Breast epithelium (tissue), 4 donors: ENCODE results near the gene KMT5C. TPM values are rescaled to one million over a fixed set of nuclear protein-coding genes. Genes with fewer than 3 reads are reported as not detected.

Source experiments
- DNase-seq, 2 donors: peaks; one replicate each; pipeline ENCODE4 v3.0.0-alpha.2; 2019; ENCODE audit warnings: low spot score in 2 of 2
- H3K27ac ChIP-seq, 2 donors: fragments of 200-600 bp; sonication (generic) in 1 of 2; one replicate each; pipeline ENCODE4 v1.5.1; 2016 to 2019; ENCODE audit warnings: mild to moderate bottlenecking in 1 of 2
- H3K27me3 ChIP-seq, 2 donors: fragments of 200-600 bp; sonication (generic) in 1 of 2; one replicate each; pipeline versions ENCODE4 v1.5.1 to v1.6.0; 2017 to 2019; ENCODE audit warnings: control low read depth in 1 of 2, mild to moderate bottlenecking in 1 of 2
- H3K36me3 ChIP-seq: fragments of 200-600 bp; one replicate; pipeline ENCODE4 v1.5.1; 2019
- H3K4me1 ChIP-seq, 2 donors: fragments of 200-600 bp; sonication (generic); one replicate each; pipeline ENCODE4 v1.5.1; 2016 to 2019; ENCODE audit warnings: control low read depth in 1 of 2
- H3K4me3 ChIP-seq, 3 donors: fragments of 200-600 bp; sonication (generic); 1 replicate in 2 of 3; 2 replicates in 1 of 3; pipeline ENCODE4 v1.5.1; 2016 to 2019; ENCODE audit warnings: mild to moderate bottlenecking in 3 of 3, moderate library complexity in 2 of 3
- H3K9me3 ChIP-seq, 2 donors: fragments of 200-600 bp; sonication (generic) in 1 of 2; one replicate each; pipeline ENCODE4 v1.5.1; 2016 to 2019; ENCODE audit warnings: control low read depth in 1 of 2
- POLR2A ChIP-seq: fragments of 450-650 bp; IDR thresholded peaks from one replicate; pipeline ENCODE4 v1.6.1; 2016; ENCODE audit warnings: antibody characterized with exemption, mild to moderate bottlenecking, moderate library complexity
- POLR2AphosphoS5 ChIP-seq, 3 donors: sonication (generic); formaldehyde crosslinking; IDR thresholded peaks; one replicate each; pipeline ENCODE4 v1.6.1; 2017; ENCODE audit warnings: antibody characterized with exemption in 3 of 3
- intact Hi-C: fragments of 100-400 bp; cut with DNase I; formaldehyde crosslinking; loops from one replicate; pipeline ENCODE4 v1.15.1; 2023; ENCODE audit warnings: low total_unique reads
- total RNA-seq, 3 donors: library from RNA; depleted of rRNA; stranded (reverse); fragments of >200 nt; gene quantifications; one replicate each; pipeline ENCODE4 v1.1.0, GENCODE V29; 2016
- TF ChIP-seq, protein P1 (sequence below), 3 donors: fragments of 450-650 bp; IDR thresholded peaks; one replicate each; pipeline ENCODE4 v1.5.1; 2016 to 2017; ENCODE audit warnings: antibody characterized with exemption in 3 of 3, mild to moderate bottlenecking in 3 of 3, moderate library complexity in 3 of 3

The KMT5C gene
- total RNA-seq, 3 donors from 2014 or later: 6.1 to 20.8 (median 18.4) TPM

- DNase-seq: no peak
Measured at GRCh38 chr19:55310498-55310897, 29.2 kb upstream of the KMT5C start.

DNA sequence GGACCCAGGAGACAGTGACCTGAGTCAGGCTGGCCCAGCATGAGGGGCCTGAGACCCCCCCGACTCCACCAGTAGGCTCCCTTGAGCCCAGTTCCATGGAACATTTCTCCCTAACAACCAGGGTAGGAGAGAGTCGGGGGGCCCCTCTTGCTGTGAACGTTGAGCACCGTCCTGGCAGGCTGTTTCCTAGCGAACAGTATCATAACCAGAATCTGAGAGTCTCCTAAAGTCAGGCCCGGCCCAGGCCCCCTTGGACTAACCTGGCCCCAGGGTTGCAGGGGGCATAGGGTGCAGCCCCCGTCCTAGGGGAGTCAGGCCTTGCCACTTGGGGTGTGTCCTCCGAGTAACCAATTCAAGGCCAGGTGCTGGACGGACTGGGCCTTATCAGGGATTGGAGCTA is 28.3 kb upstream of the KMT5C start:
- no peak for DNase-seq
- H3K27me3 ChIP-seq: no peaks in the 10 kb centered on the region
- H3K36me3 ChIP-seq: no peaks in the 10 kb centered on the region
- H3K4me1 ChIP-seq: no peaks in the 10 kb centered on the region
- intact Hi-C loops: no loop called here
- H3K27ac ChIP-seq: no peak overlapping the region
- no peaks in the 10 kb centered on the region for H3K9me3 ChIP-seq
- H3K4me3 ChIP-seq: no peak overlapping the region
- no peak for TF ChIP-seq POLR2A
- TF ChIP-seq POLR2AphosphoS5 (IDR thresholded peaks at IDR 0.05): no peak
- TF ChIP-seq, protein P1, sequence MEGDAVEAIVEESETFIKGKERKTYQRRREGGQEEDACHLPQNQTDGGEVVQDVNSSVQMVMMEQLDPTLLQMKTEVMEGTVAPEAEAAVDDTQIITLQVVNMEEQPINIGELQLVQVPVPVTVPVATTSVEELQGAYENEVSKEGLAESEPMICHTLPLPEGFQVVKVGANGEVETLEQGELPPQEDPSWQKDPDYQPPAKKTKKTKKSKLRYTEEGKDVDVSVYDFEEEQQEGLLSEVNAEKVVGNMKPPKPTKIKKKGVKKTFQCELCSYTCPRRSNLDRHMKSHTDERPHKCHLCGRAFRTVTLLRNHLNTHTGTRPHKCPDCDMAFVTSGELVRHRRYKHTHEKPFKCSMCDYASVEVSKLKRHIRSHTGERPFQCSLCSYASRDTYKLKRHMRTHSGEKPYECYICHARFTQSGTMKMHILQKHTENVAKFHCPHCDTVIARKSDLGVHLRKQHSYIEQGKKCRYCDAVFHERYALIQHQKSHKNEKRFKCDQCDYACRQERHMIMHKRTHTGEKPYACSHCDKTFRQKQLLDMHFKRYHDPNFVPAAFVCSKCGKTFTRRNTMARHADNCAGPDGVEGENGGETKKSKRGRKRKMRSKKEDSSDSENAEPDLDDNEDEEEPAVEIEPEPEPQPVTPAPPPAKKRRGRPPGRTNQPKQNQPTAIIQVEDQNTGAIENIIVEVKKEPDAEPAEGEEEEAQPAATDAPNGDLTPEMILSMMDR (IDR thresholded peaks at IDR 0.05): no peak

More at GRCh38 chr19:55310498-55310897, 29.2 kb upstream of the KMT5C start:
- Histone ChIP-seq H3K4me3 (no peak overlapping the region), H3K27ac (no peak overlapping the region), H3K9me3 (no peaks in the 10 kb centered on the region), H3K27me3 (no peaks in the 10 kb centered on the region), H3K4me1 (no peaks in the 10 kb centered on the region), H3K36me3 (no peaks in the 10 kb centered on the region)
- intact Hi-C loops: no loop called here
- TF ChIP-seq POLR2AphosphoS5 (IDR thresholded peaks at IDR 0.05) (no peak), POLR2A (no peak)
- TF ChIP-seq, protein P1 (IDR thresholded peaks at IDR 0.05): no peak

- Histone ChIP-seq H3K27me3 (no peaks in the 10 kb centered on the region), H3K9me3 (no peaks in the 10 kb centered on the region), H3K4me1 (no peaks in the 10 kb centered on the region), H3K27ac (no peak overlapping the region), H3K36me3 (no peaks in the 10 kb centered on the region), H3K4me3 (no peak overlapping the region)
- no peak for TF ChIP-seq POLR2AphosphoS5 (IDR thresholded peaks at IDR 0.05)
- TF ChIP-seq POLR2A: no peak
- DNase-seq: no peak
- intact Hi-C loops: no loop called here
Measured at GRCh38 chr19:55311797-55312196, 27.9 kb upstream of the KMT5C start.

DNA sequence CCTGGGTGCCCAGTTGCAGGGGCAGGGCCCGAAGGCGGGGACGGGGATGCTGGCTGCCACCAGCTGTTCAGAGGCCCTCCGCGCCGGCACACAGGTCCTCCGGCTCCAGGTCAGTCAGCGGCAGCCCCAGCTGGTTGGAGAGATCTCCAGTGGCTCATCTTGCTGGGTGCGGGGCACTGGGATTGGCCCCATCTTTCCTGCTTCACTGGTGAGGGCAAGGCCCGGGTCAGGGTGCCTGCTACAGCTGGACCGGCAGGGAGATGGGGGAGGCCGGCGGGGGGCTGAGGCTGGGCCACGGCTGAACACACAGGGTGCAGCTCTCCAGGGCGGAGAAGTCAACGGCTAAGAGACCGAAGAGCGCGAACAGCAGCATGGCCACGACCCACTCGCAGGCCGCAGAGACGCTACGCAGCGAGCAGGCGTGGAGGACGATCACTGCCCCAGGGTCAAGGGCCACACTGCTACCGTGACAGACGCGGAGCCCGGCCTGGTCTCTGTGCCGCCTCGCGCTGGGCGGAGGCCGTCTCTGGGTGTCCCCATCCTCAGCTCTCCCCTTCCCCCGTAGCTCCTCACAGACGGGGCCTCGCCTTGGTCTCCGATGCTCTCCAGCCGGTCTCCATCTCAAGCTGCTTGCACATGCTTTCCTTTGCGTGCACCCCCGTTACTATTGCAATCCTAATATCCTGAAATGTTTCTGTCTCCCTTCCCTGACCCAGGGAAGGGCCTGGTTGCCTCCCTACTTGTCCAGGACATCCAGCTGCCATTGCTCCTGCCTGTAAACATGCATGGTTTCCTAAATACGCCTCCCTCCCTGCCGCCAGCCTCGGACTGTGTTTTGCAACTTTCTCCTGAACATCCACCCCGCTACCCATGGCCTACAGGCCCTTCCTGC is 26.8 kb upstream of the KMT5C start:
- H3K27ac ChIP-seq: no peak overlapping the region
- no peak for DNase-seq
- H3K4me1 ChIP-seq: no peaks in the 10 kb centered on the region
- TF ChIP-seq, protein P1 (IDR thresholded peaks at IDR 0.05): no peak
- TF ChIP-seq POLR2A: no peak
- no peak for TF ChIP-seq POLR2AphosphoS5 (IDR thresholded peaks at IDR 0.05)
- H3K36me3 ChIP-seq: no peaks in the 10 kb centered on the region
- intact Hi-C loops: no loop called here
- H3K4me3 ChIP-seq: no peak overlapping the region
- no peaks in the 10 kb centered on the region for H3K9me3 ChIP-seq
- H3K27me3 ChIP-seq: no peaks in the 10 kb centered on the region

DNA sequence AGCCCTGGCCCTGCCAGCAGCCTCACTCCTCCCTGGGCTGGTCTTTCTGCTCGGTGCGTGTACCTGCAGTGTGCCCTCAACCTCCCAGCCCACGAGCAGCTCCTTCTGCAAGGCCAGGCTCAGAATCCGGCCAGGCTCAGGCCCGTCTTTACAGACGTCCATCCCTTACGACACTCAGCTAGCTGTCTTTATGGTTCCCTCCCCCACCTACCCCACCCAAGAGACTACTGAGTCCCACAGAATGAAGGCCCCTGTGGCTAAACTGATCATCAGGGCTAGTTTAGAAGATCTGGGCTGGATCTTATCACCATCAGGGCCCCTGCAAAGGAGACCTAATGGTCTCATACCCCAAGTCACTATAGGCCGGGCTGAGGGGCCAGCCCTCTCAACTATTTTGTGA is 25.3 kb upstream of the KMT5C start:
- no peaks in the 10 kb centered on the region for H3K36me3 ChIP-seq
- intact Hi-C loops: no loop called here

More for the DNA sequence above, 25.3 kb upstream of the KMT5C start:
- H3K9me3 ChIP-seq: no peaks in the 10 kb centered on the region
- DNase-seq: no peak
- H3K4me3 ChIP-seq: no peak overlapping the region
- H3K27me3 ChIP-seq: no peaks in the 10 kb centered on the region
- no peaks in the 10 kb centered on the region for H3K4me1 ChIP-seq
- H3K27ac ChIP-seq: no peak overlapping the region
- TF ChIP-seq POLR2AphosphoS5 (IDR thresholded peaks at IDR 0.05): no peak
- TF ChIP-seq POLR2A: no peak
- TF ChIP-seq, protein P1 (IDR thresholded peaks at IDR 0.05): no peak
